Lung (tissue), 12 donors: ENCODE results near the gene CNGA1. TPM values are rescaled to one million over a fixed set of nuclear protein-coding genes. Genes with fewer than 3 reads are reported as not detected.

Experiments used
- ATAC-seq: fragments of 200-7000 bp; cut with Tn5 transposase; one replicate; pipeline ENCODE4 v1.9.1; 2020; ENCODE audit warnings: moderate number of reproducible peaks; ENCODE audit not compliant: insufficient read depth, low FRiP score
- DNase-seq, 3 donors: peaks; one replicate each; pipeline ENCODE4 v3.0.0-alpha.2; 2013 to 2017
- H3K27ac ChIP-seq, 2 donors: one replicate each; pipeline ENCODE4 v1.5.1; 2013; ENCODE audit warnings: mild to moderate bottlenecking in 2 of 2, moderate library complexity in 2 of 2, control low read depth in 1 of 2, inconsistent platforms in 1 of 2, low read depth in 1 of 2, low read length in 1 of 2
- H3K27me3 ChIP-seq, 3 donors: one replicate each; pipeline ENCODE4 v1.5.1; 2013; ENCODE audit warnings: low read length in 2 of 3; ENCODE audit not compliant: control insufficient read depth in 3 of 3, insufficient read depth in 3 of 3
- H3K36me3 ChIP-seq, 4 donors: one replicate each; pipeline ENCODE4 v1.5.1; 2013; ENCODE audit warnings: low read length in 4 of 4, mild to moderate bottlenecking in 1 of 4, moderate library complexity in 1 of 4; ENCODE audit not compliant: control insufficient read depth in 4 of 4, insufficient read depth in 4 of 4
- H3K4me1 ChIP-seq, 5 donors: one replicate each; pipeline ENCODE4 v1.5.1; 2013; ENCODE audit warnings: low read length in 5 of 5, mild to moderate bottlenecking in 2 of 5, moderate library complexity in 1 of 5; ENCODE audit not compliant: control insufficient read depth in 5 of 5, insufficient read depth in 5 of 5
- H3K4me3 ChIP-seq: one replicate; pipeline ENCODE4 v1.5.1; 2013; ENCODE audit warnings: mild to moderate bottlenecking, control low read depth, moderate library complexity
- H3K9ac ChIP-seq, 2 donors: one replicate each; pipeline ENCODE4 v1.5.1; 2013; ENCODE audit warnings: low read length in 2 of 2, control low read depth in 1 of 2; ENCODE audit not compliant: insufficient read depth in 1 of 2
- H3K9me3 ChIP-seq, 4 donors: one replicate each; pipeline ENCODE4 v1.5.1; 2013; ENCODE audit warnings: low read length in 3 of 4, mild to moderate bottlenecking in 1 of 4, moderate library complexity in 1 of 4; ENCODE audit not compliant: control insufficient read depth in 4 of 4, insufficient read depth in 3 of 4
- CTCF ChIP-seq: IDR thresholded peaks from 2 replicates; pipeline ENCODE4 v1.5.1; 2012; ENCODE audit warnings: mild to moderate bottlenecking; ENCODE audit errors: control extremely low read depth, extremely low read depth
- WGBS, 2 donors: extraction: QIAGEN DNeasy Blood & Tissue Kit; methylation state at CpG; one replicate each; pipeline ENCODE4 v1.1.7; 2013; 5-methylcytosine and 5-hydroxymethylcytosine counted together
- polyA plus RNA-seq, 2 donors: library from polyadenylated mRNA; stranded (reverse); fragments of 200-250 nt; gene quantifications; one replicate each; pipeline ENCODE4 v1.2.1, GENCODE V29; 2013
- total RNA-seq, 2 donors: library from RNA; depleted of rRNA in 1 of 2; stranded (reverse); fragments of >200 nt in 1 of 2; gene quantifications; one replicate each; pipeline ENCODE4 v1.2.1, GENCODE V29; 2014 to 2021
- donor health status: control.
- donor health status: control.
- donor health status: Bipolar disorder and iron deficiency.
- donor health status: healthy.
- donor health status: DM: yes; HTN: yes; CAD: no.

The CNGA1 gene
- total and polyA plus RNA-seq, 4 donors, result 0.06 to 0.48 (median 0.14) TPM

DNA sequence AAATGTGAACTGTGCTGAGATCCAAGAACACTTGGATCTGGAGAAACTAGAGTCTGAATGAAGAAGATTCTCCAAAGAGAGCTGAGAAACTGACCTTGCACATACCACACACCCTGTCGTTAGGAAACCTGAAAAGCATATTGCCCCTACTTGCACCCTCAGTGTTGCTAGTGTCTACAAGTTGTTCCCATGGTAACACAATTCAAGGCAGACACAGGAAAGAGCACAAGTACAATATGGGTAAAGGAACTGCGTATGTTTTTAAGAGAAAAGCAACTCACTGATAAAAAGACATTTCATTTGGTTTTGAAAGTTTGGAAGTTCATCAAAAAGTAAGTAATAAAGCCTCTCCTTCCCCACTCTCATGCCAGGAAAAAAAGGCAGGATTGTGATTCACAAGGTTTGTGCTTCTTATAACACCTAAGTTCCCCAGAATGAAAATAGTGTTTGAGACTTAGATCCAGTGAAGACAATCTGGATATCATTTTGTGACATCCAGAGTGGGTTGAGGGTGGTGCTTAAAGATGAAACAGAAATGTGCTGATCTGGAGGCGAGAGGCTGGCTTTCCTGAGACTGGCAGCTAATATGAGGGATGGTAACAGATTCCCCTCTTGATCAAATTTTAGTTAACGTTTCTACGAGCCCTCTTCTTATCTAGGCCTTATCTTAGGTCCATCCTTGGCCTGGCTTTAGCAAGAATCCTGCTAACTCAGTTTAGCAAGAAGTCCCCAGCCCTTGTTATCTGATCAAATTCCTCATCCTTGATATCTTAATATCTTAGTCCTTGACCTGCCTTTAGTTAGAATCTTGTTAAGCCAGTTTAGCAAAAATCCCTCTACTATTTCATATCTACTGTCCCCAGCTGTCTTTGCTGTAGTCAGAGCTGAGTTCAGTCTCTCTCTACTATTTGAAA lies 42.4 kb upstream of the CNGA1 start:
- Histone ChIP-seq H3K4me3 (no peak overlapping the region), H3K36me3 (no peaks in the 10 kb centered on the region), H3K4me1 (no peaks in the 10 kb centered on the region), H3K27me3 (no peaks in the 10 kb centered on the region), H3K27ac (no peak overlapping the region), H3K9ac (no peak overlapping the region), H3K9me3 (no peaks in the 10 kb centered on the region)
- 66 to 82% methylated on average over 5 of the region's 5 CpGs for WGBS, 2 donors
- DNase-seq, result no peak
- no peak for ATAC-seq
- no peak for TF ChIP-seq CTCF

- DNase-seq (no peak), ATAC-seq (no peak)
- Histone ChIP-seq H3K27ac (no peak overlapping the region), H3K9ac (no peak overlapping the region), H3K27me3 (no peaks in the 10 kb centered on the region), H3K4me3 (no peak overlapping the region), H3K4me1 (peaks cover 0 to 5% (median 0%) of the 10 kb centered on the region in 5 donors), H3K36me3 (no peaks in the 10 kb centered on the region), H3K9me3 (no peaks in the 10 kb centered on the region)
- WGBS, 2 donors, result 95 to 96% methylated on average over 1 of the region's 1 CpG
- TF ChIP-seq CTCF, result no peak
Observed at GRCh38 chr4:48051078-48051477, 34.6 kb upstream of the CNGA1 start.

GRCh38 chr4:48049483-48049882 lies 33.0 kb upstream of the CNGA1 start:
- no peak overlapping the region for H3K4me3 ChIP-seq
- H3K4me1 ChIP-seq, result peaks cover 0 to 5% (median 0%) of the 10 kb centered on the region in 5 donors
- no peaks in the 10 kb centered on the region for H3K36me3 ChIP-seq
- no peaks in the 10 kb centered on the region for H3K9me3 ChIP-seq
- ATAC-seq (no peak), DNase-seq (no peak)
- WGBS, 2 donors, result 76 to 82% methylated on average over 8 of the region's 8 CpGs
- TF ChIP-seq CTCF, result no peak
- H3K27me3 ChIP-seq, result no peaks in the 10 kb centered on the region
- H3K9ac ChIP-seq, result no peak overlapping the region
- no peak overlapping the region for H3K27ac ChIP-seq
